GM12865 (cell line): ENCODE measurements around the gene SAV1.

ENCODE experiments used
- DNase-seq: peaks from one replicate; pipeline ENCODE4 v3.0.0; 2010; ENCODE audit warnings: low read depth
- H3K4me3 ChIP-seq: 2 replicates; pipeline ENCODE4 v1.5.1; 2011; ENCODE audit warnings: mild to moderate bottlenecking, low read depth, low read length, control low read depth
- CTCF ChIP-seq: IDR thresholded peaks from 2 replicates; pipeline ENCODE4 v1.5.1; 2011; ENCODE audit warnings: low read length, control low read depth, low read depth, inconsistent platforms; ENCODE audit not compliant: insufficient read depth; ENCODE audit errors: missing control alignments

Gene SAV1

DNA sequence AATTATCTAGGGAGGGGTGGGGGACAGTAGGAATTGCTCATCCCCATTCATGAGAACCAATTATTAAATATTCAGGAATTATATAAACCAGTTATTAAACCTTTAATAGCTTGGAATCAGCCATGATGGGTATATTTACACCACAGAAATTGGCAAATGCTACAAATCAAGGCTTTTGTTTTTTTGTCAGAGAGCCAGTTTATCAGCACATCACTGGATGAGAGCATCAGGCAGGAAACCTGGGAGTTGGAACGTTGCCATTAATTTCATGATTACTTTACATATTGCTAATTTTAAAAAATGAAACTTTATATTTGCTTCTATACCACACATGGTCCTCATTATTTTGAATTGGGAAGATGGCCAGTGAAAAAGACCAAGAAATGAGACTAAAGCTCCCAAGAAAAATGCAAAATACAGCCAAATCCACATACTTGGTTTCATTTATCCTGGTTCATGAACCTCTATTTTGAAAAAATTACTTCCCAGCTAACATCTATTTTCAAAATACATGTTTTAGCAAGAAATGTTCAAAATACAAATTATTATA lies 59.7 kb downstream of the SAV1 start:
- no peak overlapping the region for H3K4me3 ChIP-seq
- no peak for DNase-seq
- TF ChIP-seq CTCF = no peak

- DNase-seq = no peak
- no peak for TF ChIP-seq CTCF
Measured at GRCh38 chr14:50607761-50608160, 60.3 kb downstream of the SAV1 start.

GRCh38 chr14:50607181-50607580 lies 60.9 kb downstream of the SAV1 start:
- peak; percentile 7 for DNase-seq
- no peak for TF ChIP-seq CTCF
- H3K4me3 ChIP-seq = no peak overlapping the region

More at GRCh38 chr14:50607761-50608160, 60.3 kb downstream of the SAV1 start:
- H3K4me3 ChIP-seq = no peak overlapping the region

DNA sequence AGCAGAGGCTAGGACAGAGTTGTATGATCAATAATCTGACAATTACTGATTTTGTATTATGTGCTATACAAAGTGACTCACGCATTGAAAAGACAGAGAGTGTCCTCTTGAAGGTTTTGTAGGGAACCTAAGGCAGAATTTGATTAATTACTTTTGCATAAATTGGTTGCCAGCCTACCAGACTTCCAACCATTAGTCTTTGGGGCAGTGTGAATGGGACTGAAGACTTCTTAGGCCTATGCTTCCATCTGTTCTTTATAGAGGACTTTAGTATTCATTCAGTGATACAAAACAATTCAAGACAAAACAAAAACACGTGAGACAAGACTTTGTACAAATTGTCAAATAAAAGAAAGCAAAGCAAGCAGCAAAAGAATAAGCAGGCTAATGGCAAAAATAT lies 61.6 kb downstream of the SAV1 start:
- DNase-seq = no peak
- no peak for TF ChIP-seq CTCF
- no peak overlapping the region for H3K4me3 ChIP-seq

DNA sequence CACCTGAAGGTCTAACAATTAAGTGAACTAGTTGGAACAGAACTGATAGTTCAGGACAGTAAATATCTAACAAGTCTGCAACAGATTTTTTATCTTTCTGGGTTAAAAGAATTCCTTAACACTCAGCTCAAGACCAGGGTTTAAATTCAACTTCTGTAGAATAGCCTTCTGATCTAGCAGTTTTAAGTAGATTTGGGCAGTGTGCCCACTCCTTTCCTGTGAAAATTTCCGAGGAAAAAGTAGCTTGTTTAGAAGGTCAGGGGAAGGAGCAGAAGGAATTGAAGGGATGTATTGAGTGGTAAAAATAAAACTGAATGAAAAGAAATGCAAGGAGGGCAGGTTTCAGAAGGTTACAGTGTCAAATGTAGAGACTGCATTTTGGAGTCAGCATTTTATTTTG lies 62.3 kb downstream of the SAV1 start:
- DNase-seq = no peak
- no peak for TF ChIP-seq CTCF
- no peak overlapping the region for H3K4me3 ChIP-seq

DNA sequence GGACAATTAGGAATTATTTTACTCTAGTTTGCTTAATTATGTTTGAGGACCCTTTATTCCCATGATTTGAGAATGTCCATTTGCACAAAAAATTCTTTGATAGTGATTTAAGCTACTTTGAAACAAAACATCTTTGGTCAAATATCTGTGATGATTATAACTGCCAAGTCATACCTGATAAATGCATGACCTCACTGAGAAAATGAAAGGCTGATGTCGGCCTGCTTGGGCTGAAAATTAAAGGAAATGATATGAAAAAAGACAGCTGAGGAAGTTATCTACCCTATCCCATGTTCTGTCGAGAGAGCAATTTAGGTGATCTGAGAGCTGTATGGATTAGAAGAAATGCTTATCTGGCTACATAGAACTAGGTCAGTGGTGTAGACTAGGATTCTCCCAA lies 64.5 kb downstream of the SAV1 start:
- TF ChIP-seq CTCF = no peak
- no peak for DNase-seq
- H3K4me3 ChIP-seq = no peak overlapping the region

DNA sequence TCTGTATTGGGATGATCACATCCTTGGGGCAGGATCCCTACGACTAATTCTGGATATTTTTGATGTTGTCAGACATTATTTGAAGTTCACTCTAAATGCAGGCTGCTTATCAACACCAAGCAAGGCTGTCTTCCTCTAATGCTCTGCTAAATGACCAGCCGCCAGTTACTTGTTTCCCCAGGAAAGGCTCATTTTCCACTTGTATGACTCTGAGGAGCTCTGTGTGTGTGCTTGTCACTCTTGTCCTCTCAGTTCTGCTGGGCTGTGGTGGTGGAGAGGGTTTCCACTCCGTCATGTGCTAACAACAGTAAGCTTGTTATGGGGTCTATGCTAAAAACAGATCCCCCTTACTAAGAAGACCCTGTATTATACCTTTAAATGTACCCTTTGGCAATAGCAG lies 66.1 kb downstream of the SAV1 start:
- DNase-seq = no peak
- no peak overlapping the region for H3K4me3 ChIP-seq
- TF ChIP-seq CTCF = no peak
